Measurements from ENCODE around the gene AGBL5.

AGBL5 gene

GRCh38 chr2:27079233-27080139, 28.0 kb downstream of the AGBL5 start:
- no peak for DNase-seq (ENCODE audit: low spot score)

- DNase-seq (ENCODE audit: low spot score), result no peak
These were observed 28.6 kb downstream of the AGBL5 start for GRCh38 chr2:27080140-27080469.

GRCh38 chr2:27080603-27080936, 29.1 kb downstream of the AGBL5 start:
- no peak for DNase-seq (ENCODE audit: low spot score)

- DNase-seq (ENCODE audit: low spot score), result no peak
These were observed 30.7 kb downstream of the AGBL5 start for GRCh38 chr2:27081984-27082772.

- no peak for DNase-seq (ENCODE audit: low spot score)
These were observed 31.4 kb downstream of the AGBL5 start for GRCh38 chr2:27082773-27083409.

GRCh38 chr2:27083410-27084296, 32.2 kb downstream of the AGBL5 start:
- DNase-seq (ENCODE audit: low spot score), result no peak

GRCh38 chr2:27084297-27085061, 33.0 kb downstream of the AGBL5 start:
- DNase-seq (ENCODE audit: low spot score), result no peak

- no peak for DNase-seq (ENCODE audit: low spot score)
These were observed 33.7 kb downstream of the AGBL5 start for GRCh38 chr2:27085062-27085672.

- peak; percentile 65 for DNase-seq (ENCODE audit: low spot score)
These were observed 34.2 kb downstream of the AGBL5 start for GRCh38 chr2:27085673-27086089.

GRCh38 chr2:27086090-27086723, 34.7 kb downstream of the AGBL5 start:
- DNase-seq (ENCODE audit: low spot score), result peak; percentile 95

GRCh38 chr2:27086724-27087593, 35.5 kb downstream of the AGBL5 start, which contains the start of gene KHK:
Gene KHK, plus strand, starts transcription at chr2:27086772. Its CDS starts 488 bp downstream, at chr2:27087260.
- DNase-seq (ENCODE audit: low spot score), result peak; percentile 51

GRCh38 chr2:27087823-27088410, 36.4 kb downstream of the AGBL5 start:
- DNase-seq (ENCODE audit: low spot score), result no peak

- DNase-seq (ENCODE audit: low spot score), result no peak
These were observed 37.2 kb downstream of the AGBL5 start for GRCh38 chr2:27088634-27089033.

- no peak for DNase-seq (ENCODE audit: low spot score)
These were observed 37.9 kb downstream of the AGBL5 start for GRCh38 chr2:27089111-27089954.

GRCh38 chr2:27091746-27092695, 40.6 kb downstream of the AGBL5 start:
- no peak for DNase-seq (ENCODE audit: low spot score)

GRCh38 chr2:27092696-27093429, 41.4 kb downstream of the AGBL5 start:
- no peak for DNase-seq (ENCODE audit: low spot score)

All from putamen (tissue), 1 donor.